ENCODE results near the gene NMU. TPM values are rescaled to one million over a fixed set of nuclear protein-coding genes. Genes with fewer than 3 reads are reported as not detected.
A peak's percentile ranks its signal among the peaks of the same experiment; 100 is the strongest.

Gene NMU
- total and polyA plus RNA-seq, 9 of the 15 experiments (the other 6 are each of a cell fraction or from before 2014, with no cell fraction given): 73.8 to 846 (median 599) TPM

DNA sequence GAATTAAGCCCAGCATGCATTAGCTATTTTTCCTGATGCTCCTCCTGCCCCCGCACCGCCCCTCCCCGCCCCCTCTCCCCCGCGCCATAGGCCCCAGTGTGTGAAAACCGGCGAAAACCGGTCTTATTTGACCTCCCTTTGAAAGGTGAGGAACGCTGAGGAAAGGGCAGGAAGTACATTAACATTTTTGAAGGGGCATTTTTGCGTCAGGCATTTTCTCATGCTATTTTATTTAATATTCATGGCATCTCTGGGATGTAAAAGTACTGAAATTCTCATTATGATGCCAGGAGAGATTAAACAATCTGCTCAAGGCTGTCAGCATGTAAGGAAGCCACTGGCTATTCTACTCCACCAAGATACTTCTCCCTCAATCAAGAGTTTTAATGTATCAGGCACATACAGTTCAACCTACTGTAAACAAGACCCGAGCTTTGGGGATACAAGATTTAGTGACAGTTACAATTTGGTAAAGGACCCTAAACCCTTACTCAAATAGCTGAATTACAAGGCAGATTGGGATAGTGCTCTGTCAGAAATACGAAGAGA is 1.2 kb upstream of the NMU start (continued):
- TF ChIP-seq, protein P1, sequence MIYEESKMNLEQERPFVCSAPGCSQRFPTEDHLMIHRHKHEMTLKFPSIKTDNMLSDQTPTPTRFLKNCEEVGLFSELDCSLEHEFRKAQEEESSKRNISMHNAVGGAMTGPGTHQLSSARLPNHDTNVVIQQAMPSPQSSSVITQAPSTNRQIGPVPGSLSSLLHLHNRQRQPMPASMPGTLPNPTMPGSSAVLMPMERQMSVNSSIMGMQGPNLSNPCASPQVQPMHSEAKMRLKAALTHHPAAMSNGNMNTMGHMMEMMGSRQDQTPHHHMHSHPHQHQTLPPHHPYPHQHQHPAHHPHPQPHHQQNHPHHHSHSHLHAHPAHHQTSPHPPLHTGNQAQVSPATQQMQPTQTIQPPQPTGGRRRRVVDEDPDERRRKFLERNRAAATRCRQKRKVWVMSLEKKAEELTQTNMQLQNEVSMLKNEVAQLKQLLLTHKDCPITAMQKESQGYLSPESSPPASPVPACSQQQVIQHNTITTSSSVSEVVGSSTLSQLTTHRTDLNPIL (CRISPR knock-in tag; IDR thresholded peaks at IDR 0.05): no peak
- TF ChIP-seq HDAC2 (IDR thresholded peaks at IDR 0.05) (no peak), DMBX1 (CRISPR knock-in tag; IDR thresholded peaks at IDR 0.05; ENCODE audit: borderline replicate concordance) (peak; percentile 20; the same call in 1 of the 2 replicates), BHLHE40 (IDR thresholded peaks at IDR 0.05; ENCODE audit: low read length) (no peak), KLF16 (IDR thresholded peaks at IDR 0.05) (peak; percentile 86), HCFC1 (IDR thresholded peaks at IDR 0.05; ENCODE audit: low read depth, low read length) (no peak), CHCHD3 (CRISPR knock-in tag; IDR thresholded peaks at IDR 0.05) (no peak), SRSF9 (IDR thresholded peaks at IDR 0.05; ENCODE audit: borderline replicate concordance, low read depth, low read length) (no peak), FOXA3 (CRISPR knock-in tag; conservative IDR thresholded peaks at IDR 0.05 in 1 of 2, IDR thresholded peaks at IDR 0.05 in 1 of 2) (peak in 1 of 2 experiments; percentile 33; a peak in 1 of 4 replicates), HMGN3 (IDR thresholded peaks at IDR 0.05; ENCODE audit: borderline replicate concordance, extremely low read depth, insufficient read length, low read depth, low read length) (no peak), TCFL5 (CRISPR knock-in tag; conservative IDR thresholded peaks at IDR 0.05) (no peak), PCBP2 (IDR thresholded peaks at IDR 0.05; ENCODE audit: low read depth, low read length, poor library complexity, severe bottlenecking) (no peak), MYC (IDR thresholded peaks at IDR 0.05; ENCODE audit: low read depth, low read length) (peak; percentile 34; the same call in 1 of the 2 replicates), MYC (CRISPR knock-in tag; IDR thresholded peaks at IDR 0.05; ENCODE audit: borderline replicate concordance, low read depth) (no peak), KHSRP (IDR thresholded peaks at IDR 0.05) (no peak), NELFE (IDR thresholded peaks at IDR 0.05; ENCODE audit: insufficient read depth, insufficient read length) (no peak), SRSF7 (optimal IDR thresholded peaks at IDR 0.05; ENCODE audit: low read depth, low read length) (no peak)
- TF ChIP-seq, protein P2, sequence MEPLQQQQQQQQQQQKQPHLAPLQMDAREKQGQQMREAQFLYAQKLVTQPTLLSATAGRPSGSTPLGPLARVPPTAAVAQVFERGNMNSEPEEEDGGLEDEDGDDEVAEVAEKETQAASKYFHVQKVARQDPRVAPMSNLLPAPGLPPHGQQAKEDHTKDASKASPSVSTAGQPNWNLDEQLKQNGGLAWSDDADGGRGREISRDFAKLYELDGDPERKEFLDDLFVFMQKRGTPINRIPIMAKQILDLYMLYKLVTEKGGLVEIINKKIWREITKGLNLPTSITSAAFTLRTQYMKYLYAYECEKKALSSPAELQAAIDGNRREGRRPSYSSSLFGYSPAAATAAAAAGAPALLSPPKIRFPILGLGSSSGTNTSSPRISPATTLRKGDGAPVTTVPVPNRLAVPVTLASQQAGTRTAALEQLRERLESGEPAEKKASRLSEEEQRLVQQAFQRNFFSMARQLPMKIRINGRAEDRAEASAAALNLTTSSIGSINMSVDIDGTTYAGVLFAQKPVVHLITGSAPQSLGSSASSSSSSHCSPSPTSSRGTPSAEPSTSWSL (CRISPR knock-in tag; IDR thresholded peaks at IDR 0.05; ENCODE audit: borderline replicate concordance): no peak
- TF ChIP-seq, protein P3, sequence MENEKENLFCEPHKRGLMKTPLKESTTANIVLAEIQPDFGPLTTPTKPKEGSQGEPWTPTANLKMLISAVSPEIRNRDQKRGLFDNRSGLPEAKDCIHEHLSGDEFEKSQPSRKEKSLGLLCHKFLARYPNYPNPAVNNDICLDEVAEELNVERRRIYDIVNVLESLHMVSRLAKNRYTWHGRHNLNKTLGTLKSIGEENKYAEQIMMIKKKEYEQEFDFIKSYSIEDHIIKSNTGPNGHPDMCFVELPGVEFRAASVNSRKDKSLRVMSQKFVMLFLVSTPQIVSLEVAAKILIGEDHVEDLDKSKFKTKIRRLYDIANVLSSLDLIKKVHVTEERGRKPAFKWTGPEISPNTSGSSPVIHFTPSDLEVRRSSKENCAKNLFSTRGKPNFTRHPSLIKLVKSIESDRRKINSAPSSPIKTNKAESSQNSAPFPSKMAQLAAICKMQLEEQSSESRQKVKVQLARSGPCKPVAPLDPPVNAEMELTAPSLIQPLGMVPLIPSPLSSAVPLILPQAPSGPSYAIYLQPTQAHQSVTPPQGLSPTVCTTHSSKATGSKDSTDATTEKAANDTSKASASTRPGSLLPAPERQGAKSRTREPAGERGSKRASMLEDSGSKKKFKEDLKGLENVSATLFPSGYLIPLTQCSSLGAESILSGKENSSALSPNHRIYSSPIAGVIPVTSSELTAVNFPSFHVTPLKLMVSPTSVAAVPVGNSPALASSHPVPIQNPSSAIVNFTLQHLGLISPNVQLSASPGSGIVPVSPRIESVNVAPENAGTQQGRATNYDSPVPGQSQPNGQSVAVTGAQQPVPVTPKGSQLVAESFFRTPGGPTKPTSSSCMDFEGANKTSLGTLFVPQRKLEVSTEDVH (IDR thresholded peaks at IDR 0.05; ENCODE audit: low read depth, partially characterized antibody): no peak
- TF ChIP-seq, protein P4, sequence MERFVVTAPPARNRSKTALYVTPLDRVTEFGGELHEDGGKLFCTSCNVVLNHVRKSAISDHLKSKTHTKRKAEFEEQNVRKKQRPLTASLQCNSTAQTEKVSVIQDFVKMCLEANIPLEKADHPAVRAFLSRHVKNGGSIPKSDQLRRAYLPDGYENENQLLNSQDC (CRISPR knock-in tag; IDR thresholded peaks at IDR 0.05): no peak
- TF ChIP-seq, protein P5, sequence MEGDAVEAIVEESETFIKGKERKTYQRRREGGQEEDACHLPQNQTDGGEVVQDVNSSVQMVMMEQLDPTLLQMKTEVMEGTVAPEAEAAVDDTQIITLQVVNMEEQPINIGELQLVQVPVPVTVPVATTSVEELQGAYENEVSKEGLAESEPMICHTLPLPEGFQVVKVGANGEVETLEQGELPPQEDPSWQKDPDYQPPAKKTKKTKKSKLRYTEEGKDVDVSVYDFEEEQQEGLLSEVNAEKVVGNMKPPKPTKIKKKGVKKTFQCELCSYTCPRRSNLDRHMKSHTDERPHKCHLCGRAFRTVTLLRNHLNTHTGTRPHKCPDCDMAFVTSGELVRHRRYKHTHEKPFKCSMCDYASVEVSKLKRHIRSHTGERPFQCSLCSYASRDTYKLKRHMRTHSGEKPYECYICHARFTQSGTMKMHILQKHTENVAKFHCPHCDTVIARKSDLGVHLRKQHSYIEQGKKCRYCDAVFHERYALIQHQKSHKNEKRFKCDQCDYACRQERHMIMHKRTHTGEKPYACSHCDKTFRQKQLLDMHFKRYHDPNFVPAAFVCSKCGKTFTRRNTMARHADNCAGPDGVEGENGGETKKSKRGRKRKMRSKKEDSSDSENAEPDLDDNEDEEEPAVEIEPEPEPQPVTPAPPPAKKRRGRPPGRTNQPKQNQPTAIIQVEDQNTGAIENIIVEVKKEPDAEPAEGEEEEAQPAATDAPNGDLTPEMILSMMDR (IDR thresholded peaks at IDR 0.05 in 2 of 3, conservative IDR thresholded peaks at IDR 0.05 in 1 of 3; ENCODE audit: insufficient read depth in 2 of 3, low read depth in 1 of 3, low read length in 3 of 3): no peak

Measured in K562 (cell line).